HepG2 (cell line): ENCODE results near the gene CENPW. TPM values are rescaled to one million over a fixed set of nuclear protein-coding genes. Genes with fewer than 3 reads are reported as not detected.

ENCODE experiments used
- ATRX ChIP-seq: sonication (generic); formaldehyde crosslinking; IDR thresholded peaks from 2 replicates; pipeline ENCODE4 v1.4.0; 2020; ENCODE audit warnings: missing genetic modification reagents, borderline replicate concordance
- FOXO1 ChIP-seq: sonication (generic); formaldehyde crosslinking; IDR thresholded peaks from 2 replicates; pipeline ENCODE4 v1.4.0; 2020; ENCODE audit warnings: missing genetic modification reagents
- HOXD1 ChIP-seq: sonication (generic); formaldehyde crosslinking; IDR thresholded peaks from 2 replicates; pipeline ENCODE4 v1.5.0; 2020; ENCODE audit warnings: missing genetic modification reagents
- IRF1 ChIP-seq: sonication (generic); formaldehyde crosslinking; IDR thresholded peaks from 2 replicates; pipeline ENCODE4 v1.4.0; 2020; ENCODE audit warnings: low read depth, mild to moderate bottlenecking, missing genetic modification reagents
- MAFG ChIP-seq: sonication (generic); formaldehyde crosslinking; IDR thresholded peaks from 2 replicates; pipeline ENCODE4 v1.5.1; 2020; ENCODE audit warnings: mild to moderate bottlenecking, missing genetic modification reagents
- MAFK ChIP-seq, 2 experiments: IDR thresholded peaks in 1 of 2; conservative IDR thresholded peaks in 1 of 2; 2 replicates each; pipeline ENCODE4 v1.6.1; 2011; ENCODE audit warnings: improper control_type of control experiment in 2 of 2, low read length in 2 of 2
- NFRKB ChIP-seq: fragments of 450-650 bp; IDR thresholded peaks from 2 replicates; pipeline ENCODE4 v1.6.1; 2017
- ZNF235 ChIP-seq: sonication (generic); formaldehyde crosslinking; IDR thresholded peaks from 2 replicates; pipeline ENCODE4 v1.8.1; 2023; ENCODE audit warnings: mild to moderate bottlenecking, missing genetic modification reagents, borderline replicate concordance
- ZNF329 ChIP-seq: sonication (generic); formaldehyde crosslinking; IDR thresholded peaks from 2 replicates; pipeline ENCODE4 v1.9.0; 2021; ENCODE audit warnings: low read depth, mild to moderate bottlenecking, missing genetic modification reagents
- ZNF44 ChIP-seq: sonication (generic); formaldehyde crosslinking; IDR thresholded peaks from 2 replicates; pipeline ENCODE4 v1.5.1; 2020; ENCODE audit warnings: mild to moderate bottlenecking, missing genetic modification reagents
- ZNF546 ChIP-seq: sonication (generic); formaldehyde crosslinking; conservative IDR thresholded peaks from 2 replicates; pipeline ENCODE4 v1.8.1; 2023; ENCODE audit warnings: mild to moderate bottlenecking, missing genetic modification reagents
- ZNF646 ChIP-seq: sonication (generic); formaldehyde crosslinking; IDR thresholded peaks from 2 replicates; pipeline ENCODE4 v1.9.0; 2021; ENCODE audit warnings: mild to moderate bottlenecking, missing genetic modification reagents
- ZNF724P ChIP-seq: sonication (generic); formaldehyde crosslinking; IDR thresholded peaks from 2 replicates; pipeline ENCODE4 v1.8.0; 2022; ENCODE audit warnings: missing genetic modification reagents, borderline replicate concordance
- ZSCAN22 ChIP-seq: sonication (generic); formaldehyde crosslinking; IDR thresholded peaks from 2 replicates; pipeline ENCODE4 v1.4.0; 2020; ENCODE audit warnings: mild to moderate bottlenecking, missing genetic modification reagents
- polyA plus RNA-seq, 8 experiments: library from polyadenylated mRNA; depleted of rRNA in 3 of 8; stranded (reverse) in 7 of 8; unstranded in 1 of 8; fragments of >200 nt; fragmentation: Illumina TruSeq in 4 of 8; extraction: Trizol in 4 of 8; gene quantifications; 2 replicates each; pipeline versions ENCODE4 v1.2.1 to v1.2.3, GENCODE V29; 2011 to 2016; ENCODE audit warnings: low read depth in 4 of 8, missing spikeins in 1 of 8, mixed read lengths in 1 of 8; ENCODE audit not compliant: insufficient read depth in 1 of 8
- total RNA-seq, 5 experiments: library from RNA; depleted of rRNA; stranded (reverse); fragments of >200 nt; fragmentation: Illumina TruSeq; extraction: Trizol; gene quantifications; 2 replicates each; pipeline ENCODE4 v1.2.3, GENCODE V29; 2016; ENCODE audit warnings: low read depth in 1 of 5
- TF ChIP-seq, protein P1 (sequence below): sonication (generic); formaldehyde crosslinking; IDR thresholded peaks from 2 replicates; pipeline ENCODE4 v1.4.0; 2020; ENCODE audit warnings: mild to moderate bottlenecking, missing genetic modification reagents, borderline replicate concordance

The CENPW gene
- total and polyA plus RNA-seq, 2 of the 13 experiments (the other 11 are each of a cell fraction or from before 2014, with no cell fraction given), result 8.6 to 94.7 TPM

- 0 out of 2 replicates have a peak, but pooled peaks have one; percentile 29 for TF ChIP-seq IRF1 (CRISPR knock-in tag)
- TF ChIP-seq ZNF546 (CRISPR knock-in tag), result no peak
- no peak for TF ChIP-seq ATRX
- TF ChIP-seq MAFG, result no peak
- TF ChIP-seq ZSCAN22 (CRISPR knock-in tag), result no peak
- TF ChIP-seq ZNF724P (CRISPR knock-in tag), result peak; percentile 75; the same call in 1 of the 2 replicates
- TF ChIP-seq ZNF646 (CRISPR knock-in tag), result no peak
- TF ChIP-seq HOXD1 (CRISPR knock-in tag), result 0 out of 2 replicates have a peak, but pooled peaks have one; percentile 65
- TF ChIP-seq NFRKB, result no peak
- TF ChIP-seq MAFK (conservative IDR thresholded peaks at IDR 0.05 in 1 of 2, IDR thresholded peaks at IDR 0.05 in 1 of 2; ENCODE audit: low read length in 2 of 2), result 0 out of 4 replicates have a peak, but pooled peaks of 1 of the 2 experiments have one; percentile 1
- TF ChIP-seq ZNF329 (CRISPR knock-in tag), result peak; percentile 28; the same call in 1 of the 2 replicates
- TF ChIP-seq ZNF44, result peak; percentile 68; the same call in 1 of the 2 replicates
- no peak for TF ChIP-seq FOXO1 (CRISPR knock-in tag)
- TF ChIP-seq ZNF235 (CRISPR knock-in tag), result no peak
- TF ChIP-seq, protein P1, sequence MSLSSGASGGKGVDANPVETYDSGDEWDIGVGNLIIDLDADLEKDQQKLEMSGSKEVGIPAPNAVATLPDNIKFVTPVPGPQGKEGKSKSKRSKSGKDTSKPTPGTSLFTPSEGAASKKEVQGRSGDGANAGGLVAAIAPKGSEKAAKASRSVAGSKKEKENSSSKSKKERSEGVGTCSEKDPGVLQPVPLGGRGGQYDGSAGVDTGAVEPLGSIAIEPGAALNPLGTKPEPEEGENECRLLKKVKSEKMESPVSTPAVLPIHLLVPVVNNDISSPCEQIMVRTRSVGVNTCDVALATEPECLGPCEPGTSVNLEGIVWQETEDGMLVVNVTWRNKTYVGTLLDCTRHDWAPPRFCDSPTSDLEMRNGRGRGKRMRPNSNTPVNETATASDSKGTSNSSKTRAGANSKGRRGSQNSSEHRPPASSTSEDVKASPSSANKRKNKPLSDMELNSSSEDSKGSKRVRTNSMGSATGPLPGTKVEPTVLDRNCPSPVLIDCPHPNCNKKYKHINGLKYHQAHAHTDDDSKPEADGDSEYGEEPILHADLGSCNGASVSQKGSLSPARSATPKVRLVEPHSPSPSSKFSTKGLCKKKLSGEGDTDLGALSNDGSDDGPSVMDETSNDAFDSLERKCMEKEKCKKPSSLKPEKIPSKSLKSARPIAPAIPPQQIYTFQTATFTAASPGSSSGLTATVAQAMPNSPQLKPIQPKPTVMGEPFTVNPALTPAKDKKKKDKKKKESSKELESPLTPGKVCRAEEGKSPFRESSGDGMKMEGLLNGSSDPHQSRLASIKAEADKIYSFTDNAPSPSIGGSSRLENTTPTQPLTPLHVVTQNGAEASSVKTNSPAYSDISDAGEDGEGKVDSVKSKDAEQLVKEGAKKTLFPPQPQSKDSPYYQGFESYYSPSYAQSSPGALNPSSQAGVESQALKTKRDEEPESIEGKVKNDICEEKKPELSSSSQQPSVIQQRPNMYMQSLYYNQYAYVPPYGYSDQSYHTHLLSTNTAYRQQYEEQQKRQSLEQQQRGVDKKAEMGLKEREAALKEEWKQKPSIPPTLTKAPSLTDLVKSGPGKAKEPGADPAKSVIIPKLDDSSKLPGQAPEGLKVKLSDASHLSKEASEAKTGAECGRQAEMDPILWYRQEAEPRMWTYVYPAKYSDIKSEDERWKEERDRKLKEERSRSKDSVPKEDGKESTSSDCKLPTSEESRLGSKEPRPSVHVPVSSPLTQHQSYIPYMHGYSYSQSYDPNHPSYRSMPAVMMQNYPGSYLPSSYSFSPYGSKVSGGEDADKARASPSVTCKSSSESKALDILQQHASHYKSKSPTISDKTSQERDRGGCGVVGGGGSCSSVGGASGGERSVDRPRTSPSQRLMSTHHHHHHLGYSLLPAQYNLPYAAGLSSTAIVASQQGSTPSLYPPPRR (CRISPR knock-in tag), result peak; percentile 56; the same call in 1 of the 2 replicates
Observed at GRCh38 chr6:126339796-126340609, at the start of gene CENPW (continued).
